GM12878 (cell line): Measurements from ENCODE around the gene UBL4A. TPM values are rescaled to one million over a fixed set of nuclear protein-coding genes. Genes with fewer than 3 reads are reported as not detected.

ENCODE experiments used
- BCL3 ChIP-seq: IDR thresholded peaks from 2 replicates; pipeline ENCODE4 v1.6.1; 2011; ENCODE audit warnings: borderline replicate concordance, low read depth, mild to moderate bottlenecking, moderate library complexity, low read length; ENCODE audit not compliant: insufficient read depth, poor library complexity, severe bottlenecking
- CEBPB ChIP-seq, 2 experiments: fragments of 150-350 bp in 1 of 2; IDR thresholded peaks; 2 replicates each; pipeline ENCODE4 v1.6.1; 2012 to 2014; ENCODE audit warnings: low read depth in 2 of 2, low read length in 2 of 2, borderline replicate concordance in 1 of 2, inconsistent platforms in 1 of 2
- CEBPZ ChIP-seq: fragments of 150-350 bp; IDR thresholded peaks from 2 replicates; pipeline ENCODE4 v1.6.1; 2016; ENCODE audit warnings: low read depth, low read length
- EGR1 ChIP-seq, 2 experiments: IDR thresholded peaks; 1 replicate in 1 of 2; 2 replicates in 1 of 2; pipeline ENCODE4 v1.6.1; 2011 to 2012; ENCODE audit warnings: low read depth in 2 of 2, low read length in 2 of 2, borderline replicate concordance in 1 of 2, mild to moderate bottlenecking in 1 of 2, moderate library complexity in 1 of 2
- ETV6 ChIP-seq, 2 experiments: fragments of 450-650 bp in 1 of 2; IDR thresholded peaks in 1 of 2; conservative IDR thresholded peaks in 1 of 2; 2 replicates each; pipeline ENCODE4 v1.6.1; 2014; ENCODE audit warnings: antibody characterized with exemption in 1 of 2, borderline replicate concordance in 1 of 2, low read depth in 1 of 2, mild to moderate bottlenecking in 1 of 2, moderate library complexity in 1 of 2
- JUNB ChIP-seq: IDR thresholded peaks from 2 replicates; pipeline ENCODE4 v1.6.1; 2016; ENCODE audit warnings: antibody characterized with exemption, mild to moderate bottlenecking
- JUND ChIP-seq: IDR thresholded peaks from 2 replicates; pipeline ENCODE4 v1.6.1; 2012; ENCODE audit warnings: low read depth, mild to moderate bottlenecking, low read length, improper control_type of control experiment, moderate library complexity
- LARP7 ChIP-seq: fragments of 450-650 bp; IDR thresholded peaks from 2 replicates; pipeline ENCODE4 v1.6.1; 2017; ENCODE audit warnings: mild to moderate bottlenecking
- NR2F1 ChIP-seq: fragments of 450-650 bp; conservative IDR thresholded peaks from 2 replicates; pipeline ENCODE4 v1.6.1; 2017; ENCODE audit warnings: mild to moderate bottlenecking
- NRF1 ChIP-seq: conservative IDR thresholded peaks from 2 replicates; pipeline ENCODE4 v1.6.1; 2011; ENCODE audit warnings: mild to moderate bottlenecking, low read depth, low read length, improper control_type of control experiment
- PAX5 ChIP-seq: IDR thresholded peaks from 2 replicates; pipeline ENCODE4 v1.6.1; 2011; ENCODE audit warnings: low read depth, low read length, borderline replicate concordance
- POLR2AphosphoS2 ChIP-seq: IDR thresholded peaks from 2 replicates; pipeline ENCODE4 v1.6.1; 2011; ENCODE audit warnings: low read depth, mild to moderate bottlenecking, low read length, improper control_type of control experiment, moderate library complexity
- SPI1 ChIP-seq: IDR thresholded peaks from 2 replicates; pipeline ENCODE4 v1.6.1; 2011; ENCODE audit warnings: low read depth, mild to moderate bottlenecking, low read length, moderate library complexity, borderline replicate concordance; ENCODE audit not compliant: insufficient read depth
- TCF3 ChIP-seq: IDR thresholded peaks from 2 replicates; pipeline ENCODE4 v1.6.1; 2012; ENCODE audit warnings: low read depth, mild to moderate bottlenecking, low read length, borderline replicate concordance; ENCODE audit not compliant: insufficient read depth
- ZNF207 ChIP-seq: fragments of 450-650 bp; IDR thresholded peaks from 2 replicates; pipeline ENCODE4 v1.6.1; 2014; ENCODE audit warnings: antibody characterized with exemption, mild to moderate bottlenecking, borderline replicate concordance
- ZNF384 ChIP-seq: IDR thresholded peaks from 2 replicates; pipeline ENCODE4 v1.6.1; 2012; ENCODE audit warnings: low read depth, mild to moderate bottlenecking, low read length, improper control_type of control experiment, borderline replicate concordance
- ZNF622 ChIP-seq: fragments of 450-650 bp; IDR thresholded peaks from 2 replicates; pipeline ENCODE4 v1.6.1; 2017; ENCODE audit warnings: mild to moderate bottlenecking, inconsistent platforms
- polyA plus RNA-seq, 11 experiments: library from polyadenylated mRNA; depleted of rRNA in 4 of 11; unstranded in 6 of 11; stranded (reverse) in 5 of 11; fragments of >200 nt; fragmentation: Nextera tagmentation in 4 of 11; fragmentation: Illumina TruSeq in 1 of 11; extraction: Ambion mirVana in 4 of 11; extraction: Trizol in 1 of 11; gene quantifications; 1 replicate in 1 of 11; 2 replicates in 10 of 11; pipeline versions ENCODE4 v1.2.1 to v1.2.3, GENCODE V29; 2011 to 2016; ENCODE audit warnings: inconsistent platforms in 2 of 11, missing spikeins in 2 of 11, low read depth in 1 of 11
- total RNA-seq, 4 experiments: library from RNA; depleted of rRNA in 3 of 4; stranded (reverse); fragments of >200 nt in 3 of 4; fragmentation: Illumina TruSeq in 1 of 4; extraction: Trizol in 1 of 4; gene quantifications; 2 replicates each; pipeline versions ENCODE4 v1.2.1 to v1.2.3, GENCODE V29; 2013 to 2021
- TF ChIP-seq, protein P1 (sequence below): fragments of 150-350 bp; IDR thresholded peaks from 2 replicates; pipeline ENCODE4 v1.6.1; 2014; ENCODE audit warnings: mild to moderate bottlenecking, low read depth, low read length

Gene UBL4A
- total and polyA plus RNA-seq, 10 of the 15 experiments (the other 5 are each of a cell fraction or from before 2014, with no cell fraction given) = 4.2 to 49.9 (median 34.0) TPM

GRCh38 chrX:154458116-154458953 lies 28.1 kb downstream of the UBL4A start, which contains the start of gene PLXNA3 (continued):
- TF ChIP-seq, protein P1, sequence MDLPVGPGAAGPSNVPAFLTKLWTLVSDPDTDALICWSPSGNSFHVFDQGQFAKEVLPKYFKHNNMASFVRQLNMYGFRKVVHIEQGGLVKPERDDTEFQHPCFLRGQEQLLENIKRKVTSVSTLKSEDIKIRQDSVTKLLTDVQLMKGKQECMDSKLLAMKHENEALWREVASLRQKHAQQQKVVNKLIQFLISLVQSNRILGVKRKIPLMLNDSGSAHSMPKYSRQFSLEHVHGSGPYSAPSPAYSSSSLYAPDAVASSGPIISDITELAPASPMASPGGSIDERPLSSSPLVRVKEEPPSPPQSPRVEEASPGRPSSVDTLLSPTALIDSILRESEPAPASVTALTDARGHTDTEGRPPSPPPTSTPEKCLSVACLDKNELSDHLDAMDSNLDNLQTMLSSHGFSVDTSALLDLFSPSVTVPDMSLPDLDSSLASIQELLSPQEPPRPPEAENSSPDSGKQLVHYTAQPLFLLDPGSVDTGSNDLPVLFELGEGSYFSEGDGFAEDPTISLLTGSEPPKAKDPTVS = no peak
- TF ChIP-seq ETV6 (conservative IDR thresholded peaks at IDR 0.05 in 1 of 2, IDR thresholded peaks at IDR 0.05 in 1 of 2; ENCODE audit: borderline replicate concordance in 1 of 2, low read depth in 1 of 2) = no peak
- TF ChIP-seq JUNB = no peak
- no peak for TF ChIP-seq ZNF622
- no peak for TF ChIP-seq ZNF384
- no peak for TF ChIP-seq CEBPB (IDR thresholded peaks at IDR 0.05; ENCODE audit: borderline replicate concordance in 1 of 2, low read depth in 2 of 2, low read length in 2 of 2)
- TF ChIP-seq BCL3 = no peak
- TF ChIP-seq EGR1 (IDR thresholded peaks at IDR 0.05; ENCODE audit: borderline replicate concordance in 1 of 2, low read depth in 2 of 2, low read length in 2 of 2) = peak in 1 of 2 experiments; percentile 89; a peak in 2 of 3 replicates
- no peak for TF ChIP-seq CEBPZ
- no peak for TF ChIP-seq NRF1
- TF ChIP-seq POLR2AphosphoS2 = no peak
- TF ChIP-seq PAX5 = no peak
- TF ChIP-seq ZNF207 = no peak
- TF ChIP-seq LARP7 = 0 out of 2 replicates have a peak, but pooled peaks have one; percentile 25
- no peak for TF ChIP-seq SPI1
- TF ChIP-seq NR2F1 = peak; percentile 71
- TF ChIP-seq JUND = peak; percentile 94
- no peak for TF ChIP-seq TCF3
